IMR-90 (cell line): ENCODE results near the gene PLCB3. TPM values are rescaled to one million over a fixed set of nuclear protein-coding genes. Genes with fewer than 3 reads are reported as not detected.

Source experiments
- CEBPB ChIP-seq: IDR thresholded peaks from 2 replicates; pipeline ENCODE4 v1.6.1; 2012; ENCODE audit warnings: low read depth, low read length, improper control_type of control experiment
- CHD1 ChIP-seq: IDR thresholded peaks from 2 replicates; pipeline ENCODE4 v1.6.1; 2012; ENCODE audit warnings: low read depth, low read length, improper control_type of control experiment
- ELK1 ChIP-seq: fragments of 150-350 bp; IDR thresholded peaks from 2 replicates; pipeline ENCODE4 v1.6.1; 2016; ENCODE audit warnings: low read depth, mild to moderate bottlenecking, low read length, moderate library complexity, borderline replicate concordance
- MXI1 ChIP-seq: IDR thresholded peaks from 2 replicates; pipeline ENCODE4 v1.6.1; 2012; ENCODE audit warnings: low read depth, mild to moderate bottlenecking, low read length, moderate library complexity, borderline replicate concordance
- NFE2L2 ChIP-seq: fragments of 150-350 bp; IDR thresholded peaks from 2 replicates; pipeline ENCODE4 v1.6.1; 2016; ENCODE audit warnings: low read depth, mild to moderate bottlenecking, low read length
- polyA plus RNA-seq, 3 experiments: library from polyadenylated mRNA; depleted of rRNA; stranded (reverse); fragments of >200 nt; gene quantifications; 2 replicates each; pipeline ENCODE4 v1.2.3, GENCODE V29; 2012; ENCODE audit warnings: low replicate concordance in 1 of 3
- total RNA-seq: library from RNA; depleted of rRNA; stranded (reverse); fragments of >200 nt; gene quantifications from 2 replicates; pipeline ENCODE4 v1.2.3, GENCODE V29; 2012

PLCB3 gene
- total and polyA plus RNA-seq, 2 of the 4 experiments (the other 2 are of a cell fraction) = 23.9 to 24.9 TPM

DNA sequence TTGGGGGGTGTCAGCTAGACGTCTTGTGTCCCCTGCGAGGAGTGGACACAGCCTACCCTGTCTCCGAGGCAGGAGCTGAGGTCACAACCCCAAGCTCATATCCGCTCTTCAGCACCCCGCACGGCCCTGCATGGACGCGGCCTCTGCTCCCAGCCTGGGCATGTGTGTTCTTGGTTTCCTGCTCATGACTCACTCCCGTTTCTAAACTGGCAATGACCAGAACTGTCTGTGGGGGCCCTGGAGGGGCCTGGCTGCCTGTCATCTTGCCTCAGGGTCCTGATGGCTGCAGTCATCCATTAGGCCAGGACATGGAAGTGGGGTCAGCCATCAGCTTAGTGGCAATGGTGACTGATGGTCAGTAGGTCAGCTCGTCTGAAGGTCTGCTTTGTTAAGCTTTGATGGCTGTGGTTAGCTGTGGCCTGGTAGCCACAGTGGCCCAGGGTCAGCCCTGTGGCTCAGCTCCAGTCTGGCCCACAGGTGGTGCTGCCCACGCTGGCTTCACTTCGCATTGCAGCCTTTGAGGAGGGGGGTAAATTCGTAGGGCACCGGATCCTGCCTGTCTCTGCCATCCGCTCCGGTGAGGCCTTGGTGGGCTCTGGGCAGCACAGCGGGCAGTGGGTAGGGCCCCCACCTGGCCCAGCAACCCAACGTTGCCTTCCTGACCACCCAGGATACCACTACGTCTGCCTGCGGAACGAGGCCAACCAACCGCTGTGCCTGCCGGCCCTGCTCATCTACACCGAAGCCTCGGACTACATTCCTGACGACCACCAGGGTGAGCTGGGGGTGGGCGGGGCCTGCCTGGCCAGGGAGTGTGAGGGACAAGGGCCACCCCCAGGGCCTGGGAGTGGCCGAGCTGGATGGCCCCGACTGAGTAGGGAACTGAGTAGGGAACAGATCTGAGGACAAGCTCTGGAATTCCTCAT lies 12.0 kb downstream of the PLCB3 start (continued):
- TF ChIP-seq NFE2L2 = no peak
- no peak for TF ChIP-seq MXI1
- TF ChIP-seq CEBPB = no peak
- TF ChIP-seq ELK1 = no peak
- no peak for TF ChIP-seq CHD1
